Thoracic aorta (tissue), 2 donors: ENCODE data around the gene TSC1. TPM values are rescaled to one million over a fixed set of nuclear protein-coding genes. Genes with fewer than 3 reads are reported as not detected.

Experiments
- ATAC-seq: fragments of 150-250 bp; one replicate; pipeline ENCODE4 v1.8.0; 2017; ENCODE audit warnings: low read depth; ENCODE audit not compliant: insufficient number of reproducible peaks, low FRiP score
- DNase-seq: peaks from one replicate; pipeline ENCODE4 v3.0.0-alpha.2; 2020; ENCODE audit warnings: low spot score
- H3K27ac ChIP-seq, 2 donors: fragments of 200-600 bp; sonication (generic); 1 replicate in 1 of 2; 2 replicates in 1 of 2; pipeline ENCODE4 v1.5.1; 2016; ENCODE audit warnings: mild to moderate bottlenecking in 2 of 2, moderate library complexity in 2 of 2
- H3K27me3 ChIP-seq: fragments of 200-600 bp; sonication (generic); replicated peaks from 2 replicates; pipeline ENCODE4 v1.6.0; 2016; ENCODE audit warnings: mild to moderate bottlenecking; ENCODE audit not compliant: insufficient read depth
- H3K36me3 ChIP-seq: fragments of 200-600 bp; sonication (generic); one replicate; pipeline ENCODE4 v1.5.1; 2016
- H3K4me1 ChIP-seq, 2 donors: fragments of 200-600 bp; sonication (generic); 1 replicate in 1 of 2; 2 replicates in 1 of 2; pipeline versions ENCODE4 v1.5.1 to v1.6.0; 2016; ENCODE audit warnings: low read depth in 2 of 2, mild to moderate bottlenecking in 1 of 2; ENCODE audit not compliant: control insufficient read depth in 1 of 2
- H3K4me3 ChIP-seq: fragments of 200-600 bp; sonication (generic); 2 replicates; pipeline ENCODE4 v1.5.1; 2016; ENCODE audit warnings: mild to moderate bottlenecking
- H3K9me3 ChIP-seq: fragments of 200-600 bp; sonication (generic); 2 replicates; pipeline ENCODE4 v1.5.1; 2016
- total RNA-seq, 2 donors: library from RNA; depleted of rRNA; stranded (reverse); fragments of >200 nt; gene quantifications; one replicate each; pipeline versions ENCODE4 v1.1.0 to v1.2.3, GENCODE V29; 2016
- TF ChIP-seq, protein P1 (sequence below): fragments of 200-600 bp; sonication (generic); IDR thresholded peaks from one replicate; pipeline ENCODE4 v1.5.1; 2019; ENCODE audit warnings: antibody characterized with exemption

The TSC1 gene
- total RNA-seq, 2 donors from 2014 or later = 36.1 to 65.4 TPM

GRCh38 chr9:132861666-132862065 lies 82.8 kb downstream of the TSC1 start:
- Histone ChIP-seq H3K4me3 (no peak overlapping the region), H3K4me1 (no peaks in the 10 kb centered on the region), H3K27ac (no peak overlapping the region), H3K9me3 (no peaks in the 10 kb centered on the region), H3K36me3 (no peaks in the 10 kb centered on the region), H3K27me3 (no peaks in the 10 kb centered on the region)
- TF ChIP-seq, protein P1, sequence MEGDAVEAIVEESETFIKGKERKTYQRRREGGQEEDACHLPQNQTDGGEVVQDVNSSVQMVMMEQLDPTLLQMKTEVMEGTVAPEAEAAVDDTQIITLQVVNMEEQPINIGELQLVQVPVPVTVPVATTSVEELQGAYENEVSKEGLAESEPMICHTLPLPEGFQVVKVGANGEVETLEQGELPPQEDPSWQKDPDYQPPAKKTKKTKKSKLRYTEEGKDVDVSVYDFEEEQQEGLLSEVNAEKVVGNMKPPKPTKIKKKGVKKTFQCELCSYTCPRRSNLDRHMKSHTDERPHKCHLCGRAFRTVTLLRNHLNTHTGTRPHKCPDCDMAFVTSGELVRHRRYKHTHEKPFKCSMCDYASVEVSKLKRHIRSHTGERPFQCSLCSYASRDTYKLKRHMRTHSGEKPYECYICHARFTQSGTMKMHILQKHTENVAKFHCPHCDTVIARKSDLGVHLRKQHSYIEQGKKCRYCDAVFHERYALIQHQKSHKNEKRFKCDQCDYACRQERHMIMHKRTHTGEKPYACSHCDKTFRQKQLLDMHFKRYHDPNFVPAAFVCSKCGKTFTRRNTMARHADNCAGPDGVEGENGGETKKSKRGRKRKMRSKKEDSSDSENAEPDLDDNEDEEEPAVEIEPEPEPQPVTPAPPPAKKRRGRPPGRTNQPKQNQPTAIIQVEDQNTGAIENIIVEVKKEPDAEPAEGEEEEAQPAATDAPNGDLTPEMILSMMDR = no peak
- no peak for ATAC-seq
- no peak for DNase-seq

DNA sequence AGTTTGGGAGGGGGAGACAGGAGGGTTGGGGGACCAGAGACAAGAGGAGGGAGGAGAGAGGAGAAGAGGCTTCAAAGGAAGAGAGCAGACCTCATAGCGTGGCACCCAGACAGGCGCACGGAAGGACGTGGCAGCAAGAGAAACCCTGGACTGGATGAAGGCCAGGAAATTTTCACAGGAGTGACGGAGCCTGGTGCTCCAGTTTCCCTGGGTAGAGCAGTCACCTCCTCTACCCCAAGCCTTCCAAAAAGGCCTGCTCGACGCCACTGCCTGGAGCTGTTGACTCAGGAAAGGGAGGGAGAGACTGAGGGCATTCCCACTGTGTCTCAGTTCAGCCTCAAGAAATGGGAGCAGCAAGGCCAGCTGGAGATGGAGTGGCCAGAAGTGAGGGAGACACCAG lies 85.7 kb downstream of the TSC1 start:
- ATAC-seq (no peak), DNase-seq (no peak)
- Histone ChIP-seq H3K4me1 (no peaks in the 10 kb centered on the region), H3K4me3 (no peak overlapping the region), H3K27me3 (no peaks in the 10 kb centered on the region), H3K27ac (no peak overlapping the region), H3K36me3 (no peaks in the 10 kb centered on the region), H3K9me3 (no peaks in the 10 kb centered on the region)
- TF ChIP-seq, protein P1 = no peak

- no peak overlapping the region for H3K4me3 ChIP-seq
- DNase-seq (no peak), ATAC-seq (no peak)
- no peaks in the 10 kb centered on the region for H3K4me1 ChIP-seq
- TF ChIP-seq, protein P1 = no peak
- H3K36me3 ChIP-seq = no peaks in the 10 kb centered on the region
- H3K9me3 ChIP-seq = no peaks in the 10 kb centered on the region
- no peaks in the 10 kb centered on the region for H3K27me3 ChIP-seq
- H3K27ac ChIP-seq = no peak overlapping the region
Observed at GRCh38 chr9:132857616-132858342, 86.6 kb downstream of the TSC1 start.

DNA sequence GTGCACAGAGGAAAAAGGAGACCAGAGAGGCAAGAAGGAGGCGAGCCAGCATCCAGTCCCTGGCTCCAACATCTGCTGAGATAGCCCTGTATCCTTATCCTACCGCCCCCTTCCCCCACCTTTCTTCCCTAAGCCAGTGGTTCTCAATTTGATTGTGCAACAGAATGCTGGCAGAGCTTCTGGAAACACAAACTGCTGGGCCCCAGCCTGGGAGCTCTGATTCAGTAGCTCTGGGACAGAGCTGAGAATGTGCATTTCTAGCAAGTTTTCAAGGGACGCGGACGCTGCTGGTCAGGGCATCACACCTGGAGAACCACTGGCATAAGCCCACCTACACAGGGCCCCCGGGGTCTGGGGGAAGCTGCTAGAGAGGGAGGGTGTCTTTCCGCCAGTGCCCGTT lies 87.4 kb downstream of the TSC1 start:
- H3K27me3 ChIP-seq = no peaks in the 10 kb centered on the region
- ATAC-seq = peak; percentile 26
- H3K9me3 ChIP-seq = no peaks in the 10 kb centered on the region
- TF ChIP-seq, protein P1 = no peak
- H3K4me3 ChIP-seq = no peak overlapping the region
- no peak for DNase-seq
- H3K36me3 ChIP-seq = no peaks in the 10 kb centered on the region
- H3K27ac ChIP-seq = no peak overlapping the region
- no peaks in the 10 kb centered on the region for H3K4me1 ChIP-seq

GRCh38 chr9:132855904-132856303 lies 88.5 kb downstream of the TSC1 start:
- no peak overlapping the region for H3K4me3 ChIP-seq
- no peaks in the 10 kb centered on the region for H3K36me3 ChIP-seq
- H3K27ac ChIP-seq = no peak overlapping the region
- TF ChIP-seq, protein P1 = no peak
- H3K27me3 ChIP-seq = no peaks in the 10 kb centered on the region
- H3K9me3 ChIP-seq = no peaks in the 10 kb centered on the region
- DNase-seq (no peak), ATAC-seq (no peak)
- H3K4me1 ChIP-seq = no peaks in the 10 kb centered on the region
